NCI-H524 treated with DMSO at 0.1 percent for 48 hours (cell line): Measurements from ENCODE around the gene MUC20.
"Not testable (repeated sequence)": the region's sequence is repeated elsewhere in the genome, so short reads cannot be mapped to it uniquely, and the experiment has no call there.

Source experiments
- DNase-seq: peaks from one replicate; lab custom pipeline; 2025; lab: John Stamatoyannopoulos, UW

Gene MUC20

GRCh38 chr3:195731356-195731905 is 10.7 kb downstream of the MUC20 start:
- DNase-seq, result no peak

DNA sequence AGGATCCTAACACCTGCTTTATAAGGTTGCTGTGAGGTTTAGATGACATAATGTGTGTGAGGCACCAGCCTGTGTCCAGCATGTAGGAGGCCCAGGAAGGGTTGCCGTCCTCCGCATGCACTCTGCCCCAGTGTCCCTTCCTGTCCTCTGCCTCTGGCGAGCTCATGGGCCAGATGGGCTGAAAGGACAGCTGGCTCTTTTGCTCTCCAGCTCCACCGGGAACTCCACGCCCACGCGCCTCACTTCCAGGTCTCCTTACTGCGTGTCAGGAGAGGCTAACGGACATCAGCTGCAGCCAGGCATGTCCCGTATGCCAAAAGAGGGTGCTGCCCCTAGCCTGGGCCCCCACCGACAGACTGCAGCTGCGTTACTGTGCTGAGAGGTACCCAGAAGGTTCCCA is 12.2 kb downstream of the MUC20 start:
- DNase-seq, result no peak

DNA sequence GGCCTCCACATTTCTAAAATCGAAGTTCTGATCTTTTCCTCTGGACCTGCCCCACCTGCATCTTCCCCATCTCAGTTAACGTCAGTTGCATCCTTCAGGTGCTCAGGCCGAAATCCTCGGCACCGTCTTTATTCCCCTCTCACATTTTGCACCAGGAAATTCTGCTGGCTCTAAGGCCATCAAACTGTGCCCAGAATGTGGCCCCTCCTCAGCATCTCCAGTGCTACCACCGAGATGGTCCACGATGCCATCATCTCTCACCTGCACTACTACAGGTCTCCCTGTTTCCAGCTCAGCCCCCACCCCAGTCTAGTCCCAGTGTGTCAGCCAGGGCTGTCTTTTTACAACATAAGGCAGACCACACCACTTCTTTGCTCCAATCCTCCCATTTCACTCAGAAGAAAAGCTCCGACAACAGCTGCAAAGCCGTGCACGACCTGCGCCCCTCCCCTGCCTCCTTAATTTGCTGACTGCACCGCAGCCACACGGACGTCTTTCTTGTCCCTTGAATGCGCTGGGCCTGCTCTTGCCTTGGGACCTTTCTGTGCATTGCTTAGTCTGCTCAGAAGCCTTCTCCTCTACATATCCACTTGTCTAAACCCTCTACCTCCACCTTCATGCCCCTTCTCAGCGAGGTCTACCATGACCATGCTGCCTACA is 14.4 kb downstream of the MUC20 start:
- DNase-seq, result no peak

DNA sequence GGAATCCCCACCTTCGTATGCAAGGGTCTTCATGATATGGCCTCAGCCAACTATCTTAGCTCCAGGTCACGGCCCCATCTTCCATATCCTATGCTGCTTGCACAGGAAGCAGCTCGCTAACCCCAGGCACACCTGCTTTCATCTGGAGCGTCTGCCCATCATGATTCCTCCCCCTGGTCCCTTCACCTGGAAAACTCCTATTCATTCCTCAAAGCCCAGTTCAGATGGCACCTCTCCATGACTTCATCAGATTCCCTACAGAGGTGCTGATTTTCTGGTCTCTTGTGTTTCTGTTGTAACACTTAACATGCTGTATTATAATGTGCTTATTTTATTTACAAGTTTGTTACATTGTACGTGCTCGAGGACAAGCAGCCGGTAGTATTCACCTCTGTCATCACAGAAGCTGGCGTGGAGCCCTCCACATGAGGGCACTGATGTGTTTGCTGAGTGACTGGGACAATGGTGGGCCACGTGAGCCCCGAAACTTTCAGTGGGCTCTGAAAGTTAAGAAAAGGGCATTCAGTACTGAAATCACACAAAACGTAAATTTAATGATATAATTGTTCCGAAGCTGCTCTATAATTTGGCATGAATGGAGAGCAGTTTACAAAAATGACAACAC is 16.2 kb downstream of the MUC20 start:
- no peak for DNase-seq

DNA sequence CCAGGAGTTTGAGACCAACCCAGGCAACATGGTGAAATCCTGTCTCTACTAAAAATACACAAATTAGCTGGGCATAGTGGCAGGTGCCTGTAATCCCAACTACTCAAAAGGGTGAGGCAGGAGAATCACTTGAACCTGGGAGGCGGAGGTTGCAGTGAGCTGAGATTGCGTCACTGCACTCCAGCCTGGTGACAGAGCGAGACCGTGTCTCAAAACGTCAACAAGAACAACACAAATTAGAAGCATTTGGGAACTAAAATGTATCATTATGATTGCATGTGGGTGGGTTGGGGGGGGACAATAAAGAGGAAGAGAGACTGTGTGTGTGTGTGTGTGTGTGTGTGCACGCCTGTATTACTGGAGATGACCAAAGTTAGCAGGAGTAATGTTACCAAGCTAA is 17.0 kb downstream of the MUC20 start:
- not testable (repeated sequence) for DNase-seq

DNA sequence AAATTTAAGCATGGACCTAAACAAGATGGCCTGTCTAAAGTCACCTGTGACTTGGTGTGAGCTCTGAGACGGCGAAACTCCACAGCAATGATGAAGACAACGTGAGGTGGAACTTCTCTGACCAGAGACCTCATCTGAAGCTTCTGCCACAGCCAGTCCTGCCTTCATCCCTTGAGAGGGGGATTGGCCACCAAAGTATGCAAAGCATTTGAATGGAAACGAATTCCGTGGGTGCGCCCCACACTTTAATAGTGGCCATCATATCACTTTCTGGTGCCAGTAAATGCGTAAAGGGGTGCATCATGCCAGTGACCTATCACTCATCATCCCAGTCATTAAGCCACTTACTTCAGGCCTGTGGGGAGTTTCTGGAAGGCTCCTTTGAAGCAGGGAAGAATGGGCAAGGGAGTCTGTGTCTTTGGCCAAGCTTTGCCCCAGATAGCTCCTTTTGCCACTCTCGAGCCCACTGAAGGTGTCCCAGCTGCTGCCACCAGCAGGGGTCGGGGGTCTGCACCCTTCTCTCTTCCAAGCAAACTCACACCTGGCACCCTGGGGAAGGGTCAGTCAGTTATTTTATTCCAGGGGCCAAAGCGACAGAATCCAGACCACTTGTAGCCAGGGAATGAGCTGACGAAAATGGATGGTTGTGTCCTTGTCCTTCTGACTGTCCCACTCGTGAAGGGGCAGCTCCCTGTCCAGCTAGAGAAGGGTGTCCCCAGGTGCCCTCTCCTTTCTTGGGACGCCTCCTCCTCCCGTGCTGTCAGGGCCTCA is 17.7 kb downstream of the MUC20 start:
- no peak for DNase-seq

GRCh38 chr3:195739561-195740111 is 18.9 kb downstream of the MUC20 start:
- DNase-seq, result no peak

DNA sequence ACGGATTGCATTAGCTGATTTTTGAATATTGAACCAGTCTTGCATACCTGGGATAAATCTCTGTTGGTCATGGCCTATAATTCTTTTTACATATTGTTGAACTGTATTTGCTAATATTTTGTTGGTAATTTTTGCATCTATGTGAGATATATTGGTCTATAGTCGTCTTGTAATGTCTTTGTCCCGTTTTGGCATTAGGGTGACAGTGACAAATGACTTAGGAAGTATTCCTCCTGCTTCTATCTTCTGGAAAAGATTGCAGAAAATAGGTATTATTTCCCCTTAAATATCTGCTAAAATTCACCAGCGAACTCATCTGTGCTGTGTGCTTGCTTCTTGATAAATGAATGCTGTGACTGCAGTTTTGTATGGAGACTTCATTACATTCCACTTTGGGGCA is 23.7 kb downstream of the MUC20 start:
- no peak for DNase-seq

DNA sequence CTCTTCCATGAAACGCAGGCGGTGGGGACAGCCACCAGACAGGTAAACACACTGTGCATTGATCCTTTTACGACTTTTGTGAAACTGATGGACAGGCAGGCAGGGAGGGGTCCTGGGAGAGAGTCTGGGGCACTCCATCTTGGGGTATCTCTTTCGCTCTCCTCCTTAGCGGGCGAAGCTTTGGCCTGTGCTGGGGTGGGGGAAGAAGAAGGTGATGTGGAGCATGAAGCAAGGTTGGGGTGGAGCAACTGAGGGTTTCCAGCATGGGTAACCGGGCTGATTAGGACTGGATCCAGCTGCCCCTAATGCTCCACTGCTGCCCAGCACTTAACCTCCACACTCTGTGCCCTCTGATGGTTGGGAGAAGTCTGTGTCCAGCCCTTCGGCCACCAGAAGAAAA is 25.6 kb downstream of the MUC20 start:
- DNase-seq, result no peak

- no peak for DNase-seq
Measured at GRCh38 chr3:195746751-195747150, 26.0 kb downstream of the MUC20 start.

- no peak for DNase-seq
Measured at GRCh38 chr3:195748661-195749060, 27.9 kb downstream of the MUC20 start.

GRCh38 chr3:195749101-195749500 is 28.3 kb downstream of the MUC20 start:
- DNase-seq, result not testable (repeated sequence)

- no peak for DNase-seq
Measured at GRCh38 chr3:195750797-195751520, 30.2 kb downstream of the MUC20 start.

DNA sequence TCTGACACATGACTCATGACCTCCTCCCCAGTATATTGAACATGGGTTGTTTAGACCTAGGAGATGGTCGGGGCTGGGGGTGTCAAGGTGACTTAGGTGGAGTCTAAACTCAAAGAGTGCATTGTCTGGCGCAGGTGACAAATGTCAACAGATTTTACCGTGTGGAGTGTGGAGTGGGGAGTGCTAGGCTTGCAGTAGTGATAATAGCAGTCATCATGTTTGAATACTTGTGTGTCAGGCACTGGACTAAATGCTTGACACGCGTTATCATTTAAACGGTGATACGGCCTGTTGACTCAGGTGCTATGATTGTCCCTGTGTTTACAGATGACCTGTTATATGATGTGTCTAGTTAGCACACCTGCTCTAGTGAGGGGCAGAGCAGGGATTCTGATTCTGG is 30.8 kb downstream of the MUC20 start:
- no peak for DNase-seq

GRCh38 chr3:195752066-195752465 is 31.3 kb downstream of the MUC20 start:
- no peak for DNase-seq

DNA sequence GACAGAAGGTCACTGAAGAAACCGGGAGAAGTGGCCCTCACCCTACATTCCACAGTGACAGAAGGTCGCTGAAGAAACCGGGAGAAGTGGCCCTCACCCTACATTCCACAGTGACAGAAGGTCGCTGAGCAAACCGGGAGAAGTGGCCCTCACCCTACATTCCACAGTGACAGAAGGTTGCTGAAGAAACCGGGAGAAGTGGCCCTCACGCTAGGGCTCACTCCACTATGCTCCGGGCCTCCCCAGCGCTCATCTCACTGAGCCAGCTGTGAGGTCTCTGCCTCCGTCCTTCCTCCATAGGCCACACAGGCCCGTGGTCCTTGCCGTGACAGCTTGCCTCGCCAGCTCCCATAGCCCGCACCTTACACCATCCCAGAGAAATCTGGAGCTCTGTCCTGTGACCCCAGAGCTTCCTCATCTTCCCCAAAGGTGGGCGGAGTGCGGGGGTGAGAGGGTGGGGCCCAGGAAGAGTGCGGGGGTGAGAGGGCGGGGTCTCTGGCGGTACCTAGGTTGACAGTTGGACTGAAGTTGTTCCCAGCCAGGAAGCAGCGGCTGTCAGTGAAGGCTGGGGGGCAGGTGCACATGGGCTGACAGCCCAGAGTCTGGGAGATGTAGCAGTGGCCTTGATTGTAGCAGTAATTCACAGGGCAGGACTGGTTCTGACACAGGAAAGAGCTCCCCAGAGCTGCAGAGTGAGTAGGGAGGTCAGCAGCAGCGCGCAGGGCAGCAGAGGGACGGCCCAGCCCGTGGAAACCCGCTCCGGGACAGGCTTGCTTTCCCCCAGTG is 32.0 kb downstream of the MUC20 start:
- no peak for DNase-seq

DNA sequence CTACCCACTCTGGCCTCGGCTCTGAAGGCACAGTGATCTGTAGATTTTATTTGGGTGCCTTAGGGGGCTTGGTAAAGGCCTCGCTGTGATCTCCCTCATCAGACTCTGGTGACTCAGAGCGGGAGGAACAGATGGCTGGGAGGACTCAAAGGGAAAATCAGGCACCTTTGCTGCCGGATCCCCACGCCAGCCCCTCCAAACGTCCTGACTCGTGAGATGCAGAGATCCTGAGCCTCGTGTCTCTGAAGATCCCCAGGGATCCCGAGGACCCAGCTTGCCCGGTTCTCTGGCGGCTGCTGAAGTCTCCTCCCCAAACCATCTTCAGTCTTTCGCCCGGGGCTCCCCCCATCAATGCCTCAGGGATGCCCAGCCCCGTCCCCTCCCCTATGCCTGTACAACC is 32.8 kb downstream of the MUC20 start:
- no peak for DNase-seq

GRCh38 chr3:195754141-195754540 is 33.4 kb downstream of the MUC20 start:
- no peak for DNase-seq

GRCh38 chr3:195754906-195755305 is 34.1 kb downstream of the MUC20 start:
- no peak for DNase-seq

GRCh38 chr3:195755391-195755790 is 34.6 kb downstream of the MUC20 start:
- DNase-seq, result no peak
